Measurements from ENCODE around the gene KRT79.
"Not testable (repeated sequence)": the region's sequence is repeated elsewhere in the genome, so short reads cannot be mapped to it uniquely, and the experiment has no call there.

The KRT79 gene

GRCh38 chr12:52860102-52860823 lies 26.2 kb upstream of the KRT79 start:
- DNase-seq = no peak

- DNase-seq = no peak
These were observed 23.4 kb upstream of the KRT79 start for GRCh38 chr12:52857500-52857899.

GRCh38 chr12:52856787-52857186 lies 22.7 kb upstream of the KRT79 start:
- DNase-seq = no peak

GRCh38 chr12:52856077-52856476 lies 22.0 kb upstream of the KRT79 start:
- not testable (repeated sequence) for DNase-seq

- DNase-seq = no peak
These were observed 17.7 kb upstream of the KRT79 start for GRCh38 chr12:52851787-52852186.

- DNase-seq = no peak
These were observed 16.6 kb upstream of the KRT79 start for GRCh38 chr12:52850681-52851080.

- no peak for DNase-seq
These were observed 15.4 kb upstream of the KRT79 start for GRCh38 chr12:52849511-52849910.

GRCh38 chr12:52848661-52849255 lies 14.6 kb upstream of the KRT79 start, which contains the start of gene KRT78:
Gene KRT78 (minus strand): TSS chr12:52848994. CDS start chr12:52848930, 64 bp downstream.
- no peak for DNase-seq

- no peak for DNase-seq
These were observed 13.4 kb upstream of the KRT79 start for GRCh38 chr12:52847335-52848102.

- DNase-seq = no peak
These were observed 12.4 kb upstream of the KRT79 start for GRCh38 chr12:52846356-52846970.

- DNase-seq = no peak
These were observed 11.8 kb upstream of the KRT79 start for GRCh38 chr12:52845946-52846345.

- no peak for DNase-seq
These were observed 10.3 kb upstream of the KRT79 start for GRCh38 chr12:52844386-52844785.

GRCh38 chr12:52839436-52840105 lies 5.5 kb upstream of the KRT79 start:
- no peak for DNase-seq

GRCh38 chr12:52838609-52839435 lies 4.7 kb upstream of the KRT79 start:
- no peak for DNase-seq

- no peak for DNase-seq
These were observed 3.9 kb upstream of the KRT79 start for GRCh38 chr12:52837781-52838608.

- DNase-seq = no peak
These were observed 3.3 kb upstream of the KRT79 start for GRCh38 chr12:52837413-52837741.

GRCh38 chr12:52836491-52837412 lies 2.6 kb upstream of the KRT79 start:
- no peak for DNase-seq

- DNase-seq = no peak
These were observed 1.9 kb upstream of the KRT79 start for GRCh38 chr12:52836042-52836466.

- DNase-seq = no peak
These were observed 1.3 kb upstream of the KRT79 start for GRCh38 chr12:52835271-52836041.

Measured in stimulated activated naive CD4-positive, alpha-beta T cell (primary cell).